Measurements from ENCODE around the gene GNG3. TPM values are rescaled to one million over a fixed set of nuclear protein-coding genes. Genes with fewer than 3 reads are reported as not detected.

GNG3 gene
- polyA plus RNA-seq, 2 of the 4 experiments (the other 2 are of a cell fraction) = not detected

- no peaks in the 10 kb centered on the region for H3K9me3 ChIP-seq
- POLR2A ChIA-PET = interaction anchor here (0.8 to 3.3 kb wide), 15 partner anchors 9 to 210 kb away, joined by 3 to 34 read pairs (median 7); partner anchors contain the start of genes B3GAT3, EEF1G, GANAB and HNRNPUL2
- DNase-seq (ENCODE audit: low read depth in 1 of 2, low spot score in 1 of 2) (no peak), ATAC-seq (peak; percentile 43 to 55), FAIRE-seq (no peak)
- H3K4me3 ChIP-seq = peak overlapping the region; percentile 90
- peaks cover 36% of the 10 kb centered on the region for H3K4me1 ChIP-seq
- TF ChIP-seq PHF8 (IDR thresholded peaks at IDR 0.05; ENCODE audit: borderline replicate concordance, low read depth) (peak; percentile 18; the same call in 1 of the 2 replicates), JUN (IDR thresholded peaks at IDR 0.05) (no peak), FOXS1 (CRISPR knock-in tag; IDR thresholded peaks at IDR 0.05) (no peak), HMGXB4 (CRISPR knock-in tag; IDR thresholded peaks at IDR 0.05; ENCODE audit: borderline replicate concordance) (no peak), GATA3 (IDR thresholded peaks at IDR 0.05; ENCODE audit: borderline replicate concordance) (no peak; the same call in 1 of the 2 replicates), EHF (CRISPR knock-in tag; IDR thresholded peaks at IDR 0.05) (no peak), CHD4 (IDR thresholded peaks at IDR 0.05; ENCODE audit: borderline replicate concordance) (no peak), ZC3H11A (IDR thresholded peaks at IDR 0.05) (no peak), SMC3 (IDR thresholded peaks at IDR 0.05) (no peak), NFE2L2 (conservative IDR thresholded peaks at IDR 0.05; ENCODE audit: low read length) (no peak), RFX5 (IDR thresholded peaks at IDR 0.05) (no peak), HEYL (CRISPR knock-in tag; IDR thresholded peaks at IDR 0.05) (no peak), HES2 (IDR thresholded peaks at IDR 0.05) (no peak), SREBF2 (IDR thresholded peaks at IDR 0.05) (no peak), PBX3 (IDR thresholded peaks at IDR 0.05) (0 out of 2 replicates have a peak, but pooled peaks have one; percentile 6), ESRRA (IDR thresholded peaks at IDR 0.05; ENCODE audit: borderline replicate concordance, low read length) (no peak), TP53 (CRISPR knock-in tag; IDR thresholded peaks at IDR 0.05) (no peak)
- TF ChIP-seq, protein P1, sequence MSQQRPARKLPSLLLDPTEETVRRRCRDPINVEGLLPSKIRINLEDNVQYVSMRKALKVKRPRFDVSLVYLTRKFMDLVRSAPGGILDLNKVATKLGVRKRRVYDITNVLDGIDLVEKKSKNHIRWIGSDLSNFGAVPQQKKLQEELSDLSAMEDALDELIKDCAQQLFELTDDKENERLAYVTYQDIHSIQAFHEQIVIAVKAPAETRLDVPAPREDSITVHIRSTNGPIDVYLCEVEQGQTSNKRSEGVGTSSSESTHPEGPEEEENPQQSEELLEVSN (IDR thresholded peaks at IDR 0.05; ENCODE audit: borderline replicate concordance, low read depth) = no peak
- WGBS (ENCODE audit: missing lambda C conversion rate) = 2% methylated on average over 13 of the region's 17 CpGs
- CTCF ChIA-PET = interaction anchor here (1.1 to 9.0 kb wide), 7 partner anchors 10 to 96 kb away, joined by 3 to 72 read pairs (median 5); partner anchors contain the start of genes BSCL2, EML3, GNG3 and LRRN4CL
- peak overlapping the region; percentile 97 to 98 for H3K27ac ChIP-seq
- peak overlapping the region; percentile 64 for H3K4me2 ChIP-seq
Observed at GRCh38 chr11:62671236-62671607, 36.3 kb upstream of the GNG3 start.

DNA sequence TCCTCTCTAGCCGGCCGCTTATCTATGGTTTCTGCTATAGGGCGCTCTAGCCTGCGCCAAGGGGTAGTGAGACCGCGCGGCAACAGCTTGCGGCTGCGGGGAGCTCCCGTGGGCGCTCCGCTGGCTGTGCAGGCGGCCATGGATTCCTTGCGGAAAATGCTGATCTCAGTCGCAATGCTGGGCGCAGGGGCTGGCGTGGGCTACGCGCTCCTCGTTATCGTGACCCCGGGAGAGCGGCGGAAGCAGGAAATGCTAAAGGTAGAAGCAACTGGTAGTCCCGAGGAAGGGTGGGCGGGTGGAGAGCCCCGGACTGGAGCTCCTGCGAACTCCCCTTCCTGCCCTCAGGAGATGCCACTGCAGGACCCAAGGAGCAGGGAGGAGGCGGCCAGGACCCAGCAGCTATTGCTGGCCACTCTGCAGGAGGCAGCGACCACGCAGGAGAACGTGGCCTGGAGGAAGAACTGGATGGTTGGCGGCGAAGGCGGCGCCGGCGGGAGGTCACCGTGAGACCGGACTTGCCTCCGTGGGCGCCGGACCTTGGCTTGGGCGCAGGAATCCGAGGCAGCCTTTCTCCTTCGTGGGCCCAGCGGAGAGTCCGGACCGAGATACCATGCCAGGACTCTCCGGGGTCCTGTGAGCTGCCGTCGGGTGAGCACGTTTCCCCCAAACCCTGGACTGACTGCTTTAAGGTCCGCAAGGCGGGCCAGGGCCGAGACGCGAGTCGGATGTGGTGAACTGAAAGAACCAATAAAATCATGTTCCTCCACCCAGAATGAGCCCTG, 35.7 kb upstream of the GNG3 start, which contains the start of the genes LBHD1 and UQCC3:
Gene LBHD1, minus strand, starts transcription at position 660 of the 782 bp plus-strand sequence. CDS start 2,236 bp downstream, outside the sequence.
Gene UQCC3, plus strand, starts transcription at position 66 of the 782 bp plus-strand sequence. Its CDS starts 73 bp downstream, at position 139.
- Histone ChIP-seq H3K4me1 (peaks cover 31% of the 10 kb centered on the region), H3K27ac (peak within 1 kb of the TSS; percentile 97 to 98), H3K9me3 (no peaks in the 10 kb centered on the region), H3K4me3 (peak within 1 kb of the TSS; percentile 90), H3K4me2 (peak within 1 kb of the TSS; percentile 64)
- CTCF ChIA-PET = interaction anchor here (0.6 to 9.0 kb wide), 10 partner anchors 7 to 95 kb away, joined by 3 to 72 read pairs (median 4); partner anchors contain the start of genes BSCL2, C11orf98, EML3 and GNG3
- FAIRE-seq = no peak
- DNase-seq (ENCODE audit: low read depth in 1 of 2, low spot score in 1 of 2) = peak; percentile 86 to 92
- peak; percentile 81 to 86 for ATAC-seq
- POLR2A ChIA-PET = interaction anchor here (0.6 to 3.3 kb wide), 17 partner anchors 9 to 209 kb away, joined by 3 to 34 read pairs (median 6); partner anchors contain the start of genes B3GAT3, EEF1G, GANAB and HNRNPUL2
- 2% methylated on average over 25 of the region's 59 CpGs for WGBS (ENCODE audit: missing lambda C conversion rate)
- TF ChIP-seq PBX3 (IDR thresholded peaks at IDR 0.05) = peak; percentile 11; the same call in 1 of the 2 replicates
- TF ChIP-seq MAZ (IDR thresholded peaks at IDR 0.05; ENCODE audit: borderline replicate concordance, low read depth, low read length) = no peak
- TF ChIP-seq TFCP2L1 (CRISPR knock-in tag; IDR thresholded peaks at IDR 0.05) = 0 out of 2 replicates have a peak, but pooled peaks have one; percentile 45
- no peak for TF ChIP-seq REST (IDR thresholded peaks at IDR 0.05)
- peak; percentile 72 for TF ChIP-seq POLR2A (IDR thresholded peaks at IDR 0.05; ENCODE audit: low read length)
- no peak for TF ChIP-seq JUNB (IDR thresholded peaks at IDR 0.05)
- TF ChIP-seq MYC (IDR thresholded peaks at IDR 0.05; ENCODE audit: borderline replicate concordance, low read length) = 0 out of 2 replicates have a peak, but pooled peaks have one; percentile 79
- TF ChIP-seq MAFK (IDR thresholded peaks at IDR 0.05; ENCODE audit: partially characterized antibody) = peak; percentile 39
- TF ChIP-seq, protein P1 (IDR thresholded peaks at IDR 0.05; ENCODE audit: borderline replicate concordance, low read depth) = peak; percentile 67; the same call in 1 of the 2 replicates
- TF ChIP-seq, protein P2, sequence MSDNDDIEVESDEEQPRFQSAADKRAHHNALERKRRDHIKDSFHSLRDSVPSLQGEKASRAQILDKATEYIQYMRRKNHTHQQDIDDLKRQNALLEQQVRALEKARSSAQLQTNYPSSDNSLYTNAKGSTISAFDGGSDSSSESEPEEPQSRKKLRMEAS (IDR thresholded peaks at IDR 0.05) = peak; percentile 88

Data from A549 (cell line).